Measurements from ENCODE around the gene C11orf91. TPM values are rescaled to one million over a fixed set of nuclear protein-coding genes. Genes with fewer than 3 reads are reported as not detected.

C11orf91 gene
- total and polyA plus RNA-seq, 2 of the 8 experiments (the other 6 are each of a cell fraction or from before 2014, with no cell fraction given), result not detected

- no peak for TF ChIP-seq ATF2 (IDR thresholded peaks at IDR 0.05; ENCODE audit: low read length)
- TF ChIP-seq EZH2 (IDR thresholded peaks at IDR 0.05; ENCODE audit: low read depth, low read length, severe bottlenecking), result no peak
- no peak for TF ChIP-seq TAF1 (IDR thresholded peaks at IDR 0.05; ENCODE audit: low read depth, low read length)
- no peak for TF ChIP-seq CHD2 (IDR thresholded peaks at IDR 0.05; ENCODE audit: low read length)
- no peak for TF ChIP-seq CEBPB (IDR thresholded peaks at IDR 0.05; ENCODE audit: low read depth, low read length)
- no peak for TF ChIP-seq POLR2AphosphoS5 (IDR thresholded peaks at IDR 0.05; ENCODE audit: low read depth, low read length)
- TF ChIP-seq SIX5 (IDR thresholded peaks at IDR 0.05; ENCODE audit: low read depth, low read length), result no peak
- no peak for TF ChIP-seq KDM1A (IDR thresholded peaks at IDR 0.05; ENCODE audit: borderline replicate concordance, low read length)
These were observed 30.9 kb downstream of the C11orf91 start (continued) for GRCh38 chr11:33669598-33670249.

All from H1 (cell line).